Prostate gland (tissue), 2 donors: Measurements from ENCODE around the gene EIF2S2.

Experiments
- POLR2A ChIP-seq: fragments of 450-650 bp; IDR thresholded peaks from one replicate; pipeline ENCODE4 v1.6.1; 2016; ENCODE audit warnings: antibody characterized with exemption, mild to moderate bottlenecking
- TF ChIP-seq, protein P1 (sequence below), 4 experiments: fragments of 200-600 bp in 2 of 4; fragments of 450-650 bp in 2 of 4; sonication (generic) in 2 of 4; IDR thresholded peaks; 1 replicate in 3 of 4; 2 replicates in 1 of 4; pipeline ENCODE4 v1.5.1; 2016 to 2019; ENCODE audit warnings: antibody characterized with exemption in 4 of 4, mild to moderate bottlenecking in 2 of 4, moderate library complexity in 2 of 4

DNA sequence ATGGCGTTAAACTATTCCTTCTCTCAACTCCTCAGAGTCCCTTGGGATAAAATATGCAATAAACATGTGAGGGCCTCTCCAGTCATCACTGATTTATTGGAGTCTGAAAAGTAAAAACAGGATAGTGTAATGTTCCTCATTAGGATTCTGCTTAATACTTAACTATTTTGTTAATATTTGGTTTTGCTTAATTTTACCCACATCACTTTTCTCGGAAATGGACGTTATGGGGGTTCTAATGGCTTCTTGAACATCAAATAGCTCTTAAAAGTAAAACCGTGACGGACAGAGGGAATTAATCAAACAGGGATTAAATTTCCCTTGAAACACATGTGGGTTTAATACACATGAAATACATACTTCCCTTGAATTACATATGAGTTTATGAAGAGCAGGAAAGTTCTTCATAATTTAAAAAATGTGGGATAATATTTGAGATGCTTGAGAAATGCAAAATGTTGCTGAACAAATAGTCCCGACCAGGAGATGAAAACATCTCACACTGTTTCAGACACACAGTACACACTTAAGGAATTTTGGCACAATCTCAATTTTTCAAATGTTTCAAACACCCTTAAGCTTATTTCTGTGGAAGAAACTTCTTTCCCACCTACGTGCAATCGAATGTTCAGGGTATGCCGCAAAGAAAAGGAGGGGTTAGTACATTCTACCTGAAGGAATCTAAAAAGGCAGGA, 38.4 kb upstream of the EIF2S2 start:
- TF ChIP-seq, protein P1, sequence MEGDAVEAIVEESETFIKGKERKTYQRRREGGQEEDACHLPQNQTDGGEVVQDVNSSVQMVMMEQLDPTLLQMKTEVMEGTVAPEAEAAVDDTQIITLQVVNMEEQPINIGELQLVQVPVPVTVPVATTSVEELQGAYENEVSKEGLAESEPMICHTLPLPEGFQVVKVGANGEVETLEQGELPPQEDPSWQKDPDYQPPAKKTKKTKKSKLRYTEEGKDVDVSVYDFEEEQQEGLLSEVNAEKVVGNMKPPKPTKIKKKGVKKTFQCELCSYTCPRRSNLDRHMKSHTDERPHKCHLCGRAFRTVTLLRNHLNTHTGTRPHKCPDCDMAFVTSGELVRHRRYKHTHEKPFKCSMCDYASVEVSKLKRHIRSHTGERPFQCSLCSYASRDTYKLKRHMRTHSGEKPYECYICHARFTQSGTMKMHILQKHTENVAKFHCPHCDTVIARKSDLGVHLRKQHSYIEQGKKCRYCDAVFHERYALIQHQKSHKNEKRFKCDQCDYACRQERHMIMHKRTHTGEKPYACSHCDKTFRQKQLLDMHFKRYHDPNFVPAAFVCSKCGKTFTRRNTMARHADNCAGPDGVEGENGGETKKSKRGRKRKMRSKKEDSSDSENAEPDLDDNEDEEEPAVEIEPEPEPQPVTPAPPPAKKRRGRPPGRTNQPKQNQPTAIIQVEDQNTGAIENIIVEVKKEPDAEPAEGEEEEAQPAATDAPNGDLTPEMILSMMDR (IDR thresholded peaks at IDR 0.05) = no peak
- TF ChIP-seq POLR2A = no peak
